GM12878 (cell line): ENCODE results near the gene MDGA2. TPM values are rescaled to one million over a fixed set of nuclear protein-coding genes. Genes with fewer than 3 reads are reported as not detected.

ENCODE experiments used
- ATAC-seq: fragments of 200-7000 bp; cut with Tn5 transposase; 3 replicates; pipeline ENCODE4 v1.9.1; 2020; ENCODE audit warnings: mild to moderate bottlenecking, moderate library complexity
- BruUV-seq: library from RNA; stranded (reverse); fragments of 400-500 nt; replicated peaks from 2 replicates; lab custom pipeline; 2021; lab: Mats Ljungman, UMichigan
- CTCF ChIA-PET: fragments of 300-600 bp; sonication (Branson Sonifier 250); formaldehyde crosslinking; extraction: SDS; loops from one replicate; lab custom pipeline; 2021; ENCODE audit warnings: inconsistent platforms; lab: Yijun Ruan, JAX
- POLR2A ChIA-PET: fragments of 350-600 bp; formaldehyde crosslinking; extraction: SDS; loops from one replicate; lab custom pipeline; 2021; ENCODE audit warnings: inconsistent platforms; lab: Charles Lee
- RAD21 ChIA-PET: fragments of 300-600 bp; sonication (Branson Sonifier 250); formaldehyde crosslinking; loops from one replicate; lab custom pipeline; 2023; ENCODE audit warnings: antibody characterized with exemption; ENCODE audit not compliant: unreplicated experiment; lab: Charles Lee
- SMC1A ChIA-PET: fragments of 300-600 bp; sonication (Branson Sonifier 250); formaldehyde crosslinking; loops from one replicate; lab custom pipeline; 2023; ENCODE audit not compliant: unreplicated experiment, uncharacterized antibody; lab: Charles Lee
- DNase-seq: peaks from one replicate; pipeline ENCODE4 v3.0.0-alpha.2; 2011; ENCODE audit warnings: low read depth, low spot score
- FAIRE-seq: peaks from 3 replicates; lab custom pipeline; 2011; peaks lifted over from hg19 to GRCh38; lab: Jason Lieb, UNC
- H2AFZ ChIP-seq: 2 replicates; pipeline ENCODE4 v1.6.0; 2011; ENCODE audit warnings: low read depth, low read length, control low read depth; ENCODE audit not compliant: control insufficient read depth
- H3K27ac ChIP-seq: 2 replicates; pipeline ENCODE4 v1.5.1; 2011; ENCODE audit warnings: control low read depth; ENCODE audit not compliant: control insufficient read depth, insufficient read depth
- H3K27me3 ChIP-seq, 2 experiments: replicated peaks in 1 of 2; 2 replicates each; pipeline versions ENCODE4 v1.6.0 to v1.6.1; 2011; ENCODE audit warnings: low read length in 1 of 2; ENCODE audit not compliant: control insufficient read depth in 2 of 2, insufficient read depth in 2 of 2
- H3K36me3 ChIP-seq, 2 experiments: 2 replicates each; pipeline ENCODE4 v1.5.1; 2011; ENCODE audit warnings: low read length in 1 of 2; ENCODE audit not compliant: control insufficient read depth in 2 of 2, insufficient read depth in 2 of 2
- H3K4me1 ChIP-seq: 2 replicates; pipeline ENCODE4 v1.6.1; 2011; ENCODE audit warnings: mild to moderate bottlenecking, low read length, moderate library complexity, mixed read lengths; ENCODE audit not compliant: control insufficient read depth, insufficient read depth
- H3K4me2 ChIP-seq: 2 replicates; pipeline ENCODE4 v1.6.0; 2011; ENCODE audit warnings: control low read depth; ENCODE audit not compliant: control insufficient read depth, insufficient read depth
- H3K4me3 ChIP-seq: fragments of 200-600 bp; sonication (generic); 2 replicates; pipeline ENCODE4 v1.5.1; 2016
- H3K79me2 ChIP-seq: 2 replicates; pipeline ENCODE4 v1.6.0; 2011; ENCODE audit warnings: low read length; ENCODE audit not compliant: control insufficient read depth, insufficient read depth
- H3K9ac ChIP-seq: 2 replicates; pipeline ENCODE4 v1.8.0; 2011; ENCODE audit warnings: low read length, control low read depth, mixed read lengths; ENCODE audit not compliant: control insufficient read depth, insufficient read depth
- H3K9me3 ChIP-seq: replicated peaks from 3 replicates; pipeline ENCODE4 v1.5.1; 2011; ENCODE audit warnings: mild to moderate bottlenecking, low read length; ENCODE audit not compliant: control insufficient read depth, insufficient read depth
- H4K20me1 ChIP-seq: 2 replicates; pipeline ENCODE4 v1.6.0; 2011; ENCODE audit not compliant: control insufficient read depth, insufficient read depth
- ATF7 ChIP-seq: fragments of 450-650 bp; IDR thresholded peaks from 2 replicates; pipeline ENCODE4 v1.6.1; 2016; ENCODE audit warnings: low read depth, mild to moderate bottlenecking
- BACH1 ChIP-seq: fragments of 450-650 bp; IDR thresholded peaks from 2 replicates; pipeline ENCODE4 v1.6.1; 2017; ENCODE audit warnings: mild to moderate bottlenecking, borderline replicate concordance
- CBX3 ChIP-seq: fragments of 200-600 bp; sonication (generic); IDR thresholded peaks from 2 replicates; pipeline ENCODE4 v1.6.1; 2016; ENCODE audit warnings: low read depth, borderline replicate concordance
- E4F1 ChIP-seq: fragments of 450-650 bp; IDR thresholded peaks from 2 replicates; pipeline ENCODE4 v1.6.1; 2018; ENCODE audit warnings: borderline replicate concordance, mild to moderate bottlenecking; ENCODE audit not compliant: partially characterized antibody
- EGR1 ChIP-seq, 2 experiments: IDR thresholded peaks; 1 replicate in 1 of 2; 2 replicates in 1 of 2; pipeline ENCODE4 v1.6.1; 2011 to 2012; ENCODE audit warnings: low read depth in 2 of 2, low read length in 2 of 2, borderline replicate concordance in 1 of 2, mild to moderate bottlenecking in 1 of 2, moderate library complexity in 1 of 2
- GABPA ChIP-seq: IDR thresholded peaks from 2 replicates; pipeline ENCODE4 v1.6.1; 2014; ENCODE audit warnings: antibody characterized with exemption, low read depth, mild to moderate bottlenecking, inconsistent platforms
- NKRF ChIP-seq: fragments of 450-650 bp; conservative IDR thresholded peaks from 2 replicates; pipeline ENCODE4 v1.6.1; 2017; ENCODE audit warnings: mild to moderate bottlenecking, moderate library complexity
- PAX8 ChIP-seq: fragments of 450-650 bp; IDR thresholded peaks from 2 replicates; pipeline ENCODE4 v1.6.1; 2017; ENCODE audit warnings: mild to moderate bottlenecking, moderate library complexity
- SIN3A ChIP-seq: IDR thresholded peaks from 2 replicates; pipeline ENCODE4 v1.6.1; 2012; ENCODE audit warnings: low read depth, low read length, improper control_type of control experiment
- SPI1 ChIP-seq: IDR thresholded peaks from 2 replicates; pipeline ENCODE4 v1.6.1; 2011; ENCODE audit warnings: low read depth, mild to moderate bottlenecking, low read length, moderate library complexity, borderline replicate concordance; ENCODE audit not compliant: insufficient read depth
- TCF3 ChIP-seq: IDR thresholded peaks from 2 replicates; pipeline ENCODE4 v1.6.1; 2012; ENCODE audit warnings: low read depth, mild to moderate bottlenecking, low read length, borderline replicate concordance; ENCODE audit not compliant: insufficient read depth
- ZNF24 ChIP-seq: fragments of 450-650 bp; IDR thresholded peaks from 2 replicates; pipeline ENCODE4 v1.6.1; 2017; ENCODE audit warnings: antibody characterized with exemption, mild to moderate bottlenecking
- ZNF592 ChIP-seq: fragments of 450-650 bp; IDR thresholded peaks from 2 replicates; pipeline ENCODE4 v1.6.1; 2017; ENCODE audit warnings: mild to moderate bottlenecking, moderate library complexity
- WGBS: methylation state at CpG from one replicate; pipeline ENCODE4 v1.1.6; 2016; ENCODE audit warnings: low lambda C conversion rate; ENCODE audit not compliant: insufficient replicate concordance, insufficient coverage; ENCODE audit errors: missing lambda C conversion rate; 5-methylcytosine and 5-hydroxymethylcytosine counted together
- in situ Hi-C: fragments of 300-500 bp; cut with MboI; formaldehyde crosslinking; loops from 9 replicates; pipeline ENCODE4 v1.14.3; 2018; ENCODE audit warnings: mixed read lengths
- intact Hi-C: fragments of 100-400 bp; cut with micrococcal nuclease; formaldehyde crosslinking; loops from one replicate; pipeline ENCODE4 v1.14.2; 2022; ENCODE audit not compliant: unreplicated experiment
- polyA plus RNA-seq, 11 experiments: library from polyadenylated mRNA; depleted of rRNA in 4 of 11; unstranded in 6 of 11; stranded (reverse) in 5 of 11; fragments of >200 nt; fragmentation: Nextera tagmentation in 4 of 11; fragmentation: Illumina TruSeq in 1 of 11; extraction: Ambion mirVana in 4 of 11; extraction: Trizol in 1 of 11; gene quantifications; 1 replicate in 1 of 11; 2 replicates in 10 of 11; pipeline versions ENCODE4 v1.2.1 to v1.2.3, GENCODE V29; 2011 to 2016; ENCODE audit warnings: inconsistent platforms in 2 of 11, missing spikeins in 2 of 11, low read depth in 1 of 11
- total RNA-seq, 4 experiments: library from RNA; depleted of rRNA in 3 of 4; stranded (reverse); fragments of >200 nt in 3 of 4; fragmentation: Illumina TruSeq in 1 of 4; extraction: Trizol in 1 of 4; gene quantifications; 2 replicates each; pipeline versions ENCODE4 v1.2.1 to v1.2.3, GENCODE V29; 2013 to 2021

The MDGA2 gene
- total and polyA plus RNA-seq, 10 of the 15 experiments (the other 5 are each of a cell fraction or from before 2014, with no cell fraction given) = not detected

- Histone ChIP-seq H3K79me2 (no peaks in the 10 kb centered on the region), H3K36me3 (no peaks in the 10 kb centered on the region), H3K4me1 (no peaks in the 10 kb centered on the region), H3K9me3 (no peaks in the 10 kb centered on the region), H2AFZ (no peak overlapping the region), H3K4me3 (no peak overlapping the region), H3K4me2 (no peak overlapping the region), H4K20me1 (no peaks in the 10 kb centered on the region), H3K27me3 (no peaks in the 10 kb centered on the region), H3K9ac (no peak overlapping the region), H3K27ac (no peak overlapping the region)
- in situ Hi-C loops (no loop called here), intact Hi-C loops (no loop called here)
- FAIRE-seq (no peak), ATAC-seq (no peak), DNase-seq (no peak)
- ChIA-PET SMC1A (no interaction called here), RAD21 (no interaction called here), CTCF (no interaction called here), POLR2A (no interaction called here)
- BruUV-seq = no TSS peak
- 56% methylated on average over 16 of the region's 28 CpGs for WGBS
- TF ChIP-seq BACH1 = no peak
- TF ChIP-seq ZNF592 = no peak
- no peak for TF ChIP-seq SIN3A
- TF ChIP-seq TCF3 = no peak
- TF ChIP-seq EGR1 (IDR thresholded peaks at IDR 0.05; ENCODE audit: borderline replicate concordance in 1 of 2, low read depth in 2 of 2, low read length in 2 of 2) = no peak
- TF ChIP-seq SPI1 = no peak
- no peak for TF ChIP-seq PAX8
- TF ChIP-seq ZNF24 = no peak
- TF ChIP-seq GABPA = no peak
- no peak for TF ChIP-seq E4F1
- TF ChIP-seq ATF7 = no peak
- no peak for TF ChIP-seq CBX3
- TF ChIP-seq NKRF = no peak
These were observed 9.9 kb downstream of the MDGA2 start for GRCh38 chr14:47665337-47666134.
